ENCODE data around the gene NIPBL.
"Not testable (repeated sequence)": the region's sequence is repeated elsewhere in the genome, so short reads cannot be mapped to it uniquely, and the experiment has no call there.

The NIPBL gene

GRCh38 chr5:36878392-36879082 lies 2.0 kb downstream of the NIPBL start:
- no peak for DNase-seq (ENCODE audit: low read depth in 1 of 2, low spot score in 1 of 2)

- no peak for DNase-seq (ENCODE audit: low read depth in 1 of 2, low spot score in 1 of 2)
Observed at GRCh38 chr5:36879274-36880033, 2.9 kb downstream of the NIPBL start.

- DNase-seq (ENCODE audit: low read depth in 1 of 2, low spot score in 1 of 2): no peak
Observed at GRCh38 chr5:36880761-36881160, 4.2 kb downstream of the NIPBL start.

- no peak for DNase-seq (ENCODE audit: low read depth in 1 of 2, low spot score in 1 of 2)
Observed at GRCh38 chr5:36881304-36881703, 4.7 kb downstream of the NIPBL start.

- DNase-seq (ENCODE audit: low read depth in 1 of 2, low spot score in 1 of 2): no peak
Observed at GRCh38 chr5:36881807-36882206, 5.2 kb downstream of the NIPBL start.

GRCh38 chr5:36882250-36882649 lies 5.7 kb downstream of the NIPBL start:
- DNase-seq (ENCODE audit: low read depth in 1 of 2, low spot score in 1 of 2): no peak

- no peak for DNase-seq (ENCODE audit: low read depth in 1 of 2, low spot score in 1 of 2)
Observed at GRCh38 chr5:36883894-36884462, 7.4 kb downstream of the NIPBL start.

- DNase-seq (ENCODE audit: low read depth in 1 of 2, low spot score in 1 of 2): no peak
Observed at GRCh38 chr5:36885149-36885548, 8.6 kb downstream of the NIPBL start.

GRCh38 chr5:36885566-36886485 lies 9.3 kb downstream of the NIPBL start:
- no peak for DNase-seq (ENCODE audit: low read depth in 1 of 2, low spot score in 1 of 2)

GRCh38 chr5:36886791-36887190 lies 10.2 kb downstream of the NIPBL start:
- DNase-seq (ENCODE audit: low read depth in 1 of 2, low spot score in 1 of 2): no peak

GRCh38 chr5:36887532-36887931 lies 11.0 kb downstream of the NIPBL start:
- DNase-seq (ENCODE audit: low read depth in 1 of 2, low spot score in 1 of 2): no peak

GRCh38 chr5:36888303-36888702 lies 11.7 kb downstream of the NIPBL start:
- no peak for DNase-seq (ENCODE audit: low read depth in 1 of 2, low spot score in 1 of 2)

GRCh38 chr5:36889264-36889663 lies 12.7 kb downstream of the NIPBL start:
- no peak for DNase-seq (ENCODE audit: low read depth in 1 of 2, low spot score in 1 of 2)

- no peak for DNase-seq (ENCODE audit: low read depth in 1 of 2, low spot score in 1 of 2)
Observed at GRCh38 chr5:36891266-36891665, 14.7 kb downstream of the NIPBL start.

- DNase-seq (ENCODE audit: low read depth in 1 of 2, low spot score in 1 of 2): not testable (repeated sequence)
Observed at GRCh38 chr5:36892085-36892830, 15.7 kb downstream of the NIPBL start.

GRCh38 chr5:36894954-36895353 lies 18.4 kb downstream of the NIPBL start:
- no peak for DNase-seq (ENCODE audit: low read depth in 1 of 2, low spot score in 1 of 2)

- DNase-seq (ENCODE audit: low read depth in 1 of 2, low spot score in 1 of 2): no peak
Observed at GRCh38 chr5:36896476-36896875, 19.9 kb downstream of the NIPBL start.

- no peak for DNase-seq (ENCODE audit: low read depth in 1 of 2, low spot score in 1 of 2)
Observed at GRCh38 chr5:36897616-36898015, 21.0 kb downstream of the NIPBL start.

GRCh38 chr5:36899860-36900259 lies 23.3 kb downstream of the NIPBL start:
- DNase-seq (ENCODE audit: low read depth in 1 of 2, low spot score in 1 of 2): no peak

- no peak for DNase-seq (ENCODE audit: low read depth in 1 of 2, low spot score in 1 of 2)
Observed at GRCh38 chr5:36900283-36900682, 23.7 kb downstream of the NIPBL start.

GRCh38 chr5:36901077-36901476 lies 24.5 kb downstream of the NIPBL start:
- DNase-seq (ENCODE audit: low read depth in 1 of 2, low spot score in 1 of 2): not testable (repeated sequence)
